Activated CD8-positive, alpha-beta memory T cell treated with anti-CD3 and anti-CD28 coated beads, Interleukin-2, amount 50 U/mL, for 4 hours (primary cell): ENCODE measurements around the gene SMIM41.
A peak's percentile ranks its signal among the peaks of the same experiment; 100 is the strongest.

Source experiments
- DNase-seq: peaks from one replicate; pipeline ENCODE4 v3.0.0-alpha.2; 2020

Gene SMIM41

DNA sequence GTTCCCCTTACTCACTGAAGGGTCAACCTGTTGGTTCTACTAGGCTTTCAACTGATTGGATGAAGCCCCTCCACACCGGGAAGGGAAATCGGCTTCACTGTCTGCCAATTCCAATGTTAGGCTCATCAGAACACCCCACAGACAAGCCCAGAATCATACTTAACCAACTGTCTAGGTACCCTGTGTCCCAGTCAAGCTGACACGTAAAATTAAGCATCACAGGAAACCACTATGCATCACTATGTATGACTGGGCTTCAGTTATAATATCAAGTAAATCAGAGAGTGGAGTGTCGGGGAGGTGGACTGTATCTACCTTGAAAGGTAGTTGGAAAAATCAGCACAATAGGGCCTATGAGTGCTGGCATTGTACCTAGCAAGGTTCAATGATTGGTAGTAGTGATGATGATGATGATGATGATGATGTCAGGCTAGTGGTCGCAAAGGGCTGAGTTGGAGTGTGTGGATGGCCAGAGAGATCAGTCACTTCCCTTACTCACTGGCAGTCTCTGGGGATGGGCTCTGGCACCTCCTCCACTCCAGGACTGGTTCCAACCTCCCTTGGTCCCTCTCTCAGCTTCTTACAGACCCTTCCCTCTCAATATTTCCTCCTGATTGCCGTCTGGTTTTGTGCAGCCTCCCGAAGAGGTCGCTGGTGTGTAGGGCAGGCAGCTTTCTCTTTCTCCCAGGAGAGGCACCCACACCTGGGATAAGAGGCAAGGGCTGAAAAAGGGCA is 13.0 kb upstream of the SMIM41 start:
- DNase-seq = no peak

DNA sequence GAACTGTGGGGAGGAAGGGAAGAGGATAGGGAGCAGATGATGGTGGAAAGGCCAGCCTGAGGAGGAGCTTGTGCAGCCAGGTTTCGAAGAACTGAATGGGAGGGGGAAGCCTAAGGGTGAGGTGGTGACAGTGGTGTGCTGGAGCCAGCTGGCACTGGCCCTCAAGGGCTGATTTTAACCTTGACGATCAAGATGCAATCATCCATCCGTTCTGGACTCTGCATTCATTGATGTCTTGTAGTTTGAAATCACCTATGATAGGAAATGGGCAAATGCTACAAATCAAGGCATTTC is 12.5 kb upstream of the SMIM41 start:
- DNase-seq = no peak

DNA sequence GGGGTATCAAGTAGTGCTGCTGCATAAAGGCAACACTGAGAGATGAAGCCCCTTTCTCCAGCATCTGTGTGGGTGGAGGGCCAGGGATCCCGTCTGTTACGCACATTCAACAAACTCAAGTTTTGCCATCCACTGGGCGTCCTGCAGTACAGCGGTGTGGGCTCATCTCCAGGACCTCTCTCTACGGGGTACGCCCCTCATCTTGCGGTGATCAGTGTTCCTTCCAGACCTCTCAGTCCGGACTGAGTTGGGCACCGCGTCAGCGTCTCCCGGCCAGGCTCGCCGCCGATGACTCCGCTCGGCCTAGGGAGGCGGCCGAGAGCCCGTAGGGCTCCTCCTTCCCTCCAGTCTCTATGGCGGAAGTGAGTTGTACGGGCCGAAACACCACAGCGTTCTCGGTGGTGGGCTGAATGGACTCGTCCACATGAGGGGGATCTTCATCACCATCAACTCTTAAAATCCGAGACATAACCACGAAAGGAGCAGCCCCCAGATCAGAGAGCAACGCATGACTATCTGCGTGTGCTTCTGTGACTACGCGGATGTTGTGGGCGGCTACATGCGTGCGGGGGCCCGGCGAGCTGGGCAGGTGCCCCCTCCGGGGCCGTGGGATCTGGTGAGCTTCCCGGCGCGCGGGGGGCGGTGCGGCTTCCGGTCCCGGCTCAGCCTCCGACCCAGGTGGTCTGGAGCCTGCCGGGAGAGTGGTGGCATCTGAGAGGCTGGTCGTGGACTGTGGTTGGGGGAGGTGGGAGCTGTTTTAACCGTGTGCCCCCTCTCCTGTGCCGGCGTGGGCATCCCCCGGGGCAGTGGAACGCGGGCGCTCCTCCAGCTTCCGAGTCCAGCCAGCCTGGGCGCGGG is 9.9 kb upstream of the SMIM41 start, which contains the start of gene ATG101:
ATG101 (plus strand) TSS at position 652 of the 858 bp plus-strand sequence. CDS start 3,673 bp downstream, outside the sequence.
- DNase-seq = peak; percentile 82

DNA sequence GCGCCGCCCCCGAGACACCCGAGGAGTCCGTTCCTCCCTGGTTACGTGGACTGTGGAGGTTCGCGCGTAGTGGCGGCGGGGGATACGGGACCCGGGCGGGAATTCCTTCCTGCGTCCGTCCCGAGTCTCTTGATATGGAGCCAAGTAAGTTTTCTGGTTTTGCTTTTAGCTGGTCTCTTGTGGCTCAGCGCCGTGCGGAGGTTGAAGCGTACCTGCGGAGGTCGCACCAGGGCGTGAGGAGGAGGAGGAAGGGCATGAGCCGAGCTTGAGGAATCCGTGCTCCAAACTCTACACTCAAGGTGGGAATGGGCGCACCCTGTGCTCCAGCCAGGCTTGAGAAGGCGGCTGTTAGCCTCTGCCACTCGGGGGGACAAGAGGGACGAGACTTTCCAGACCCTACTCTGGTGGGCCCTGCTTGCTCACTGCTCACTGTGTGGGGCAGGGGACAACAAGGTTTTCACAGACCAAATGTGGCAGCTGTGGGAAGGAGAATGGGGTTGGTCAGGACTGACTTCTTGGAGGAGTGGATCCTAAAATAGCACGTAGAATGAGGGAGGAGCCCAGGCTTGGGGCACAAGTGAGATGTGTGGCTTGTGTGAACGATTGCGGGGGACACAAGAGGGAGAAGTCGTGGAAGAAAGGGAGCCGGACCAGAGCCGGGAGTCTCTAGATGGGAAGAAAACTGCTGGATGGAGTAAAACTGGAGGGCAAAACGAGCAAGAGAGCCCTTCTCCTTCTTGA is 9.1 kb upstream of the SMIM41 start:
- no peak for DNase-seq

DNA sequence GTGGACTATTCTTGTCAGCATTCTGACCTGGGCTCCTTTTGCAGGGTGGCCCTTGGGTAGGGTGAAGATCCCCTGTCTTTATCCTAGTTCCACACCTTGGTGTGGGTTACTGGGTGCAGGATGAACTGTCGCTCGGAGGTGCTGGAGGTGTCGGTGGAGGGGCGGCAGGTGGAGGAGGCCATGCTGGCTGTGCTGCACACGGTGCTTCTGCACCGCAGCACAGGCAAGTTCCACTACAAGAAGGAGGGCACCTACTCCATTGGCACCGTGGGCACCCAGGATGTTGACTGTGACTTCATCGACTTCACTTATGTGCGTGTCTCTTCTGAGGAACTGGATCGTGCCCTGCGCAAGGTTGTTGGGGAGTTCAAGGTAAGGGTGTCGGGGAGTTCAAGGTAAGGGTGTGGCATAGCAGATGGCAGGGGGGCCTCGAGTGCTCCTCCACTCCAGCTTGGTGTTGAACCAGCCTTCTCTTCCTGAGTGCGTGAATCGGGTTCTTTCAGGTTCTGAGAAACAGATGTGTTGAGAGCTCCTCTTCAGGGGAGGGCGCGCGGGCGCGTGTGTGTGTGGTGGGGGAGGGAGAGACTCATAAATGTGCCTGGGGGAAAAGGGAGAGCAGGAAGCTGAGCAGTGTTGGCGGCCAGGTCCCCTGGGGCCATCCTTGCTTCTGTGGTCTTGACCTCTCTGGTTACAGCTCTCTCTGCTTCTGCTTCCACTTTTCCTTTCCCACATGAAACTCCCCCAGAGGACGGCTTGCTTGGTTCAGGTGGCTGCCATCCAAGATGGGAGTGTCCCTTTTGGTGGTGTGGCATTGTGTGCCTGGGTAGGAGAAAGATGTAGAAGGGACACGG is 5.7 kb upstream of the SMIM41 start:
- no peak for DNase-seq

DNA sequence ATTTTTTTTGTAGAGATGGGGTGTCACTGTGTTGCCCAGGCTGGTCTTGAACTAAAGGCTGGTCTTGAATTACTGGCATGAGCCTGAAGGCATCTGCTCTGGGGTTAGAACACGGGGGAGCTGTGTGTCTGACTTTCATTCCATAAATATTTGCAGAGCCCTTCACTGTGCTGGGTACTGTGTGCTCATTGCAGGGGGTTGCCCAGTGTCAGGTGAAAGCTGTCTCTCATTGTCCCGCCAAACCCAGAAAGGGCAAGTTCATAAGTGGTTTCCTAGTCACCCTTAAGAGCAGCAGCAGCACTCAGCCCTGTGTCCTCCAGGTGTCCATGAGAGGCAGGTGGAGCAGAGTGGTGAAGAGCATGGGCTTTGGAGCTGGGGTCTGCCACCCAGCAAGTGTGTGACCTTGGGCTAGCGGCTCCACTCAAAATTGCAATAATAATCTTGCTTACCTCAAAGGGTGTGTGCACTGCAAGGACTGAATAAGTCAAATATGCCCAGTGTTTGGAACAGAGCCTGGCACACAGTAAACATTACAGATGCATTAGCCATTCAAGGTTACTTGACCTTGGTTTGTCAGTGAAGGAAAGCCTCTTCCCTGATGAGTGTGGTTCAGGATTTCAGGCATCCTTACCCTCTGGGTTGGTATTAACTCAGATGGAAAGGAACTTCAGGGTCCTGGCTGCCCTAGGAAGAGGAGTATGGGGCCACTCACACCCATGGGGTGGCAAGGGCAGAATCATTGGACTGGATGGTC is 4.4 kb upstream of the SMIM41 start:
- DNase-seq = no peak

DNA sequence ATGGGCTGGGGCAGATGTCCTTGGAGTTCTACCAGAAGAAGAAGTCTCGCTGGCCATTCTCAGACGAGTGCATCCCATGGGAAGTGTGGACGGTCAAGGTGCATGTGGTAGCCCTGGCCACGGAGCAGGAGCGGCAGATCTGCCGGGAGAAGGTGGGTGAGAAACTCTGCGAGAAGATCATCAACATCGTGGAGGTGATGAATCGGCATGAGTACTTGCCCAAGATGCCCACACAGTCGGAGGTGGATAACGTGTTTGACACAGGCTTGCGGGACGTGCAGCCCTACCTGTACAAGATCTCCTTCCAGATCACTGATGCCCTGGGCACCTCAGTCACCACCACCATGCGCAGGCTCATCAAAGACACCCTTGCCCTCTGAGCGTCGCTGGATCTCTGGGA is 2.7 kb upstream of the SMIM41 start:
- no peak for DNase-seq

DNA sequence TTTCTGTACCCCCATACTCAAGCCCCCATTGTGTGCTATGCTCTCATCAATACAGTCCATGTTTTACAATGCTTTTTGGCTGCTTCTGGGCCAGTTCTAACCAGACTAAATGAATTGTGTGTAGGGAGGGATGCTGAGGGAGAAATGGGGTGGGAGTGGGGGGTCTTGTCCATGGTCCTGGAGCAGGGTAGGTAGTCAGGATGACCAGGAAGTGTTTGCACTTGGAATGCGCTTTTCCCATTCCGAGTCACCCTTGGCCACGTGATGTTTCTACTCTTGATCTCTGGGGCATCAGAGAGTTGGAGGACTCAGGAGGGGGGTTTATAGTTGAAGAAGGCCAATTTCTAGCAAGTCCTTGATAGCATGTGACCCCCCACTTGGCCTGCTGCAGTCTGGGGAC is 1.2 kb upstream of the SMIM41 start:
- DNase-seq = no peak

DNA sequence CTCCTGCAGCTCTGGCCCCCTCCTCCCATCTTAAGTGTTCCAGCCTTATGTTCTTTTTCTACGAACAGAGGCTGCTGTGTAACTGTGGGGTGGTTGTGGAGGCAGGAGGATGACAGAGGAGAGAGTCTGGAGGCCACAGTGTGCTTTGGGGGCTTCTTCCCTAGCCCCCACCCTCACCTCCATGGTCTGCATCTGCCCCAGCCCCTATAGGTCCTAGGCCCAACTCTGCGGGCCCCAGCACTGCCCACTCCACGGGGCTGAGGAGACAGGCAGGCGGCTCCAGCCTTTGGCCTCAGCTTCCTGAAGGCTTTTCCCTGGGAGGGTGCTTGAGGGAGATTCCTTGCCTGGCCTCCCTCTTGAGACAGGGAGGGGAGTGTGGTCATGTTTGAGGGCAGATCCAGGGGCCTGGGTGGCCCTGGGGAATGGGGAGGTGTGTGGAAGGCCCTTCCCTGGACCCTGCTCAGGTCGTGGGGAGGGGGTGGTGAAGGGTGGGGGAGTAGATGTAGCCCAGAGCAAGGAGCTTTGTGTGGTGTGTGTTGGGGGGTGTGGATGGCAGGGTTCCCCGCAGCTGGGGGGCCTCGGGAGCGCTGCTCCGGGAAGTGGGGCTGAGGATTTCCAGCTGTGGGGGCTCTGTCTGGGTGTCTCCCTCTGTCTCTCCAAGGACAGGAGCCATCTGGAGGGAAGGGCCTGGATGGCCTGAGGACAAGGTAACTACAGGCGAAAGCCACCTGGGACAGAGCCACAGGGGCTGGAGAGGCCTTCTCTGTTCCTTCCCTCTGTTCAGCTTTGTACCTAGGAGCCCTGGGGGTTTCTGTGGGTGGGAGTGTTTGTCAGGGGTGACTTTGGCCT is 1.1 kb downstream of the SMIM41 start:
- no peak for DNase-seq

DNA sequence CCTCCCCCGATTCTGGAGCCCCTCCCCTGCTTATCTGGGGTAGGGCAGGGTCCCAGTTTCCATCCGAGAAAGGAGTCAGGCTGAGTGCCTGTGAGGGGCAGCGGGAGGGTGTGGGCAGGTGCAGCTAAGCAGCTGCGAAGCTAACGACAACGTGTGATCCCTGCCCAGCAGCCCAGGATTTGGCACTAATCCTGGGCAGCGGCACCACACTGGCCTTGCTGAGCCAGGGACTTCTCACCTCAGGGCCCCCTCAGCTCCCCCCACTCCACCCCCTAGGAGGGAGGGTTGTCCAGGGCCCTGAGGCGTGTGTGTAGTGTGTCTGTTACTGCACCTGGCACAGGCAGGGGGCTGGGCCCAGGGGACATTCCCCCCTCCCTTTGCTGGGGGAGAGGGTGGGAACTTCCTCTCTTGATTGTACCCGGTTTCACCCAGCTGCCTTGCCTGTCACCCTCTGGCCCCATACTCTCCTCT is 1.8 kb downstream of the SMIM41 start:
- DNase-seq = no peak

DNA sequence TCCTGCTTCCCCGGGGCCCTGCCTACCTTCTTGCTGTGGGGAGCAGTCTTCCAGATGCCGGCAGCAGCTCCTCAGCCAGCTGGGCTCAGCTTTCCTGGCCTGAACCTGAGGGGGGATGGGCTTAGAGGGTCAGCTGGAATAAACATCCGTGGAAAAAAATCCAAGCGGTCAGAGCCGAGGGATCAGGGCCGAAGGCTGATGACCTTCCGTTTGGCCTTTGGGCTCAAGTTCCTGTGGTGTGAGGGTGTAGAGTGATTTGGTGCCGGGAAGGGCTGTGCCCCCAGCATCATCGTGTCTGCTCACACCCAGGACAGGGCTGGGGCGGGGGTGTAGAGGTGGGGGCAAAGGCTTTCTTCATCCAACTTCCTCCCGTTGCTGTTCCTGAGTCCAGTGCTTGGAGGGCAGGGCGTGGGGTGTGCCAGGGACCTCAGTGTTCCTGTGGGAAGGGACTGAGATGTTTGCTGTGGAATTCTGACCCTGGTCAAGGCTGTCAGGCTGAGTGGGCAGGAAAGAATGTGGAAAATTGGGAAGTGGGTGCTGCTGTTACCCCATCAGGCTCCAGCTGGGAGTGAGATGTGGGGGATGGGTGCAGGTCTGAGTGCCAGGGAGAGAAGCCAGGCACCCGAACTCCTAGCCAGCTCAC is 2.6 kb downstream of the SMIM41 start:
- no peak for DNase-seq

DNA sequence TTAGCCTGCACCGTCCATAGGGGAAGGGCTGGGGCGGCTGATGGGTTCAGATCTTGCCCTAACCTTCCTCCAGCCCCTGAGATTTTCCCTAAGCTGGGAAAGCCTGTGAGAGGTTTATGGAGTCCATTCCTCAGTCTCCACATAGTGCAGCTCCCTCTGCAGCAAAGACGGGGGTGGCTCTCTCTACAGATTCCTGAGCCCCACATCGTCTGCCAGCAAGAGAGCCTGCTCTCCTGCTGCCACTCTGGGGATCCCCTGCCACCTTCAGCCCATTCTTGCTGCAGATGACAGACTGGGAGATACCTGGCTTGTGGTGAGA is 3.1 kb downstream of the SMIM41 start:
- DNase-seq = no peak

DNA sequence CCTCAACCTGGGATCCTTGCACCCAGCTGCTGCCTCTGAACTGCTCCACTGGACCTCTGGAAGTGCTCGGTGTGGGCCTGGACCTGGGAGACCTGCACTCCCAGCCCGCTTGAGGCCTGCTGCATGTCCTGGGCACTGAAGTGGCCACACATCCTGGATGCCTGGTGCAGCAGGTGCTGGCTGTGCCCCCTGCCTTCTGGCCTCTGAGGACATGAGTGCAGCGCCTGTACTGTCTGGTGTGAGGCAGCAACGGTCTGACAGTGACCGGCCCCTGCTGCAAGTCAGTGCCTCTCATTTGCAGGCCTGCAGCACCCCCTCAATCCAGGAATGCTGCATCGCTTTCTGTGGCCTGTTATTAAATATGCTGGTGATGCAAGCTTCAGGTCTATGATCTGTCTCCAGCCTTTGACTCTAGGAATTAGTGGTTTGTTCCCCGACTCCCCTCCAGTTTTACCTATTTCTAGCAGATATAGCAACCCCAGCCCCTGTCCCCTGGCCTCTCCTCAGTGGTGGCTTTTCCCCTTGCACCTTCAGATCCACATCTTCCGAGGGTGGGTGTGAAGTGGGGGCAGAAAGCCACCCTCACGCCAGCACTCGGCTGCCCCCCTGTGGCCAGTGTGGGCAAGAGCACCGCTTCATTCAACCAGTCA is 3.6 kb downstream of the SMIM41 start:
- DNase-seq = peak; percentile 76

DNA sequence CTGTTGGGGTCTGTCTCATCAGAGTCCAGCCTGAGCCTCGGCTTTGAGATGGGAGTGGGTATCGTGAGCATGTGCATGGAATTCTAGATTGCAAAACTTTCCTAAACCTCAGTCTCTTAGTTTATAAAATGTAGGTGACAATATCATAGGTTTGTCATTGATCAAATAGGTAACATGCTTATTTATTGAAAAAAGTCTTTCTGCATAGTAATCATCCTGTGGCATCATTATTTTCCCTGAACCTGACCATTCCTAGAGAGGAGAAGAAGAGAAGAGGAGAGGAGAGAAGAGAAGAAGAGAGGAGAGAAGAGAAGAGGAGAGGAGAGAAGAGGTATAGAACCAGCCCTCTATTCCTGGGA is 4.1 kb downstream of the SMIM41 start:
- DNase-seq = no peak

DNA sequence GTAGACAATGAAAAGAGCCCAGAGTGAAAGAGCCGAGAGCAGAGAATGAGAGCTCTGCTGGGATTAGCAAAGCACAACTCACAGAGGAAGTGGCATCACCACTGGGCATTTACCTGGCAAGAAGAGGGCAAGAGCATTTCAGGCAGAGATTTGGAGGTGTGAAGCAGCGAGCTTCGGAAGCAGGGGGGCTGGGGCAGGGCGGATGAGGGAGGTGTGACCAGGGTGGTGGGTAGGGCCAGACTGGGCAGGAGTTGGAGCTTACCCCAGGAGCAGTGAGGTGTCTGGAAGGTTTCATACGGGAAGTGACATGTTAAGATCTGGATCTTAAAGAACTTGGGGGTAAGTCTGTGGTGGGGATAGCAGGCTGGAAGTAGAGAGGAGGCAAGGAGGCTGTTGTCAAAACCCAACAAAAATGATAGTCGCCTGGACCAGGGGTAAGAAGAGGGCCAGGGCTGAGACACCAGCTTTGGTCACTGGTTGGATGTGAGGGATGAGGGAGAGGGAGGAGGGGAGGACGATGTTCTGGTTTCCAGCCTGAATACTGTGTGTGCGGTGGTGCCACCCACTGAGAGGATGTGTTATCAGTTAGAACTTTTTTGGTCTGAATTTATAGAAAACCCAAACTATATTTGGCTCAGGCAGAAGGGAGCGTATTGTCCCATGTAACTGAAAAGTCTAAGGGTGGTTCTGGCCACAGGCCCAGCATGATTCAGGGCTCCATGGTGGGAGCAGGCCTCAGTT is 5.2 kb downstream of the SMIM41 start:
- no peak for DNase-seq

DNA sequence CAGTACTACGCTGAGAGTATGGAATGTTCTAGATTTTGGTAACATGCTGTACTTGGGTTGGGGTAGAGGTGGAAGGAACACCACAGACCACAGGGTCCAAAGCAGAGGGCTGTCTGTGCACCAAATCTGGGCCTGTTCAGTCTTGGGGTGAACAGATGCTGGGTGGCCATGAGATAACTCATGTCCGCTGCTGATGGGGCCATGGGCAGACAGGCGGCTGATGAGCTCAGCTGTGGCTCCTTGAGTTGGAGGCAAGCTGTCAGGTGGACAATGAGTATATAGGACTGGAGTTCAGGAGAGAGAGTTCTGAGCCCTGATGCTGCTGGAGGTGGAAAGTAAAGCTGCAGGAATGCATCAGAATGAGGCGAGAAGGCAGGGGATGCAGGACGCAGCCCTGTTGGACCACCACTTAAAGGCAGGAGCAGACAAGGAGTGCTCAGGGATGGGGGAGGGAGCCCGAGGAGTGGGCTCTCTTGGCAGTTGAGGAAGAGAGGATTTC is 6.2 kb downstream of the SMIM41 start:
- DNase-seq = no peak

DNA sequence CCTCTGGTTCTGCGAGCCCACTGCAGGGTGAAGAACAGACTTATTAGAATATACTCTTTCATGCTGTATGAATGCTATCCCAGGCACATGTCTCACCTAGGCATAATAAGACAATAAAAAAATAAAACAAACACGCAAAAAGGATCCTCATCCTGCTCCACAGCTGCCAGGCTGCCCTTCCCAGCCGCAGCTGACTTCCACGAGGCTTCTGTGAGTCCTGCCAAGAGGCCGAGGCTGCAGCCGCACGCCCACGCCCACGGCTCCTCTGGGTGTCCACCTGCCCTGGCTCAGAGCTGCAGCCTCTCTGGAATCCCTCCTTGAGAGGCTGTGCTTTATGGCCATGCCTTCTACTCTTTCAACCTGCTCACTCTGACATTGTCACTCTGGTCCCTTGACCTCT is 6.9 kb downstream of the SMIM41 start:
- no peak for DNase-seq

DNA sequence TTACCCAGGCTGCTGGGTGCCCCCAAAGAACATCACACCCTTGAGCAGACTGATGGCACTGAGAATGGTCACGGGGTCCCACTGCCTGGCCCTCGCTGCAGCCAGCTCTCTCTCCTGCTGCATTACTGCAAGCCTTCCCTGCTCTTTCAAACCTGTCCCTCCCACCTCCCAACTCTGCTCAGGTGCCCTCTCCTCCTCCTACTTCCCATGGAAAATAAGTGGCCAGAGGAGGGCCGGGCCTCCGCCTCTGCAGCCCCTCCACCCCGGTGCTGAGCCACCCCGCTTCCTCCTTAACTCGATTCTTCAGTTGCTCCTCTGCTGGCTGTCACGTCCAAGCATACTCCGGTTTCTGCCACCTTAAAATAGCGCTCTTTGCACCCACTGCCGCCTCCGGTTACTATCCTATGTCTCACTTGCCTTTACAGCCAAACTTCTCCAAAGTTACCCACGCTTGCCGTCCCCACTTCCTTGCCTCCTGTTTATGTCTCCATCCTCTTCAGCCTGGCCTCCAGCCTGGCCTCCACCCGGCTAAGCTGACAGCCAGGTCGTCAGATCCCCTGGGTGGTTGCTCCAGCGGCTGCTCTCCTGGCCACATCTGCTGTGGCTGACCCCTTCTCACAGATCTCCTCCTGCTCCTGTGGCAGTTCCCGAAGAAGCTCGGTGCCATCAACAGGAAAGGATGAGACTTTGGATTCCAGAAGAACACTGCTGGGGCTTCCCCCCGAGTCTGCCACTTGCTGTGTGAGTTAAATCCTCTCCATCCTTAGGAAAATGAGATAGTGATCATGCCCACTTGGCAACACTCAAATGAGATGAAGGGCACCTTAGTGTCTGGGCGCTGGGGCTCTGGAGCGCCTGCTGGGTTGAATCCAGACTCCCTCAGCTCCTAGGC is 7.7 kb downstream of the SMIM41 start:
- DNase-seq = no peak
